Neural progenitor cell (in vitro differentiated cells): Measurements from ENCODE around the gene JMJD4. TPM values are rescaled to one million over a fixed set of nuclear protein-coding genes. Genes with fewer than 3 reads are reported as not detected.

Experiments used
- DNase-seq: peaks from one replicate; pipeline ENCODE4 v3.0.0-alpha.2; 2016; ENCODE audit warnings: low spot score
- H2AFZ ChIP-seq: fragments of 200-600 bp; sonication (generic); replicated peaks from 2 replicates; pipeline ENCODE4 v1.6.1; 2016; ENCODE audit warnings: antibody characterized with exemption
- H3F3A ChIP-seq: fragments of 200-600 bp; sonication (generic); 2 replicates; pipeline ENCODE4 v1.6.1; 2016; ENCODE audit warnings: antibody characterized with exemption, low read depth
- H3K27ac ChIP-seq: fragments of 200-600 bp; sonication (generic); 2 replicates; pipeline ENCODE4 v1.5.1; 2016; ENCODE audit warnings: mild to moderate bottlenecking
- H3K27me3 ChIP-seq: fragments of 200-600 bp; sonication (generic); 2 replicates; pipeline ENCODE4 v1.6.1; 2016; ENCODE audit warnings: mild to moderate bottlenecking, moderate library complexity
- H3K36me3 ChIP-seq: fragments of 200-600 bp; sonication (generic); 2 replicates; pipeline ENCODE4 v1.5.1; 2016
- H3K4me1 ChIP-seq: fragments of 200-600 bp; sonication (generic); 2 replicates; pipeline ENCODE4 v1.6.1; 2016; ENCODE audit warnings: mixed run types
- H3K4me2 ChIP-seq: fragments of 200-600 bp; sonication (generic); 2 replicates; pipeline ENCODE4 v1.6.1; 2016
- H3K4me3 ChIP-seq: fragments of 200-600 bp; sonication (generic); 2 replicates; pipeline ENCODE4 v1.5.1; 2016
- H3K79me2 ChIP-seq: fragments of 200-600 bp; sonication (generic); 2 replicates; pipeline ENCODE4 v1.6.1; 2016; ENCODE audit warnings: low read depth
- H3K9ac ChIP-seq: fragments of 200-600 bp; sonication (generic); 2 replicates; pipeline ENCODE4 v1.6.1; 2016
- H3K9me3 ChIP-seq: fragments of 200-600 bp; sonication (generic); 2 replicates; pipeline ENCODE4 v1.5.1; 2016; ENCODE audit warnings: low read depth
- H4K20me1 ChIP-seq: fragments of 200-600 bp; sonication (generic); 2 replicates; pipeline ENCODE4 v1.6.1; 2016; ENCODE audit warnings: low read depth
- H3K27ac Mint-ChIP-seq: 3 replicates; pipeline ENCODE4 v1.8.0; 2021; ENCODE audit warnings: mixed read lengths
- H3K27me3 Mint-ChIP-seq: 2 replicates; pipeline ENCODE4 v1.8.0; 2022; ENCODE audit warnings: low read depth, mild to moderate bottlenecking, inconsistent platforms, moderate library complexity, mixed read lengths; ENCODE audit not compliant: insufficient read depth
- H3K36me3 Mint-ChIP-seq: 3 replicates; pipeline ENCODE4 v1.8.0; 2021; ENCODE audit warnings: mixed read lengths
- H3K4me1 Mint-ChIP-seq: 3 replicates; pipeline ENCODE4 v1.8.0; 2021; ENCODE audit warnings: mixed read lengths
- H3K4me3 Mint-ChIP-seq: 3 replicates; pipeline ENCODE4 v1.8.0; 2021; ENCODE audit warnings: mild to moderate bottlenecking, moderate library complexity, mixed read lengths
- H3K9me3 Mint-ChIP-seq: 3 replicates; pipeline ENCODE4 v1.8.0; 2020; ENCODE audit warnings: mixed read lengths
- EZH2 ChIP-seq: fragments of 200-600 bp; sonication (generic); IDR thresholded peaks from 2 replicates; pipeline ENCODE4 v1.6.1; 2017; ENCODE audit warnings: antibody characterized with exemption, mild to moderate bottlenecking, moderate library complexity
- EZH2phosphoT487 ChIP-seq: fragments of 200-600 bp; sonication (generic); IDR thresholded peaks from 2 replicates; pipeline ENCODE4 v1.6.1; 2017; ENCODE audit warnings: antibody characterized with exemption
- total RNA-seq: library from RNA; depleted of rRNA; stranded (reverse); fragments of >200 nt; gene quantifications from 2 replicates; pipeline ENCODE4 v1.2.3, GENCODE V29; 2015; ENCODE audit warnings: low replicate concordance
- TF ChIP-seq, protein P1 (sequence below): fragments of 200-600 bp; sonication (generic); IDR thresholded peaks from 2 replicates; pipeline ENCODE4 v1.5.1; 2017; ENCODE audit warnings: antibody characterized with exemption, mild to moderate bottlenecking

JMJD4 gene
- total RNA-seq, 1 donor from 2014 or later, result 7.5 TPM

GRCh38 chr1:227756172-227756959 lies 21.3 kb upstream of the JMJD4 start:
- peaks cover 34% of the 10 kb centered on the region for H3K79me2 ChIP-seq
- H3F3A ChIP-seq, result no peaks in the 10 kb centered on the region
- Mint-ChIP-seq H3K27me3 (no peaks in the 10 kb centered on the region), H3K4me3 (no peak overlapping the region), H3K27ac (no peak overlapping the region), H3K9me3 (no peaks in the 10 kb centered on the region), H3K36me3 (peaks cover 26% of the 10 kb centered on the region), H3K4me1 (peaks cover under 1% of the 10 kb centered on the region)
- H2AFZ ChIP-seq, result no peak overlapping the region
- peaks cover 27% of the 10 kb centered on the region for H4K20me1 ChIP-seq
- no peak overlapping the region for H3K4me3 ChIP-seq
- no peaks in the 10 kb centered on the region for H3K4me1 ChIP-seq
- no peaks in the 10 kb centered on the region for H3K27me3 ChIP-seq
- H3K4me2 ChIP-seq, result no peak overlapping the region
- H3K36me3 ChIP-seq, result no peaks in the 10 kb centered on the region
- TF ChIP-seq EZH2phosphoT487 (no peak), EZH2 (no peak)
- DNase-seq, result no peak
- H3K9me3 ChIP-seq, result no peaks in the 10 kb centered on the region
- H3K27ac ChIP-seq, result no peak overlapping the region
- no peak overlapping the region for H3K9ac ChIP-seq

- Histone ChIP-seq H3K27me3 (no peaks in the 10 kb centered on the region), H3K4me1 (no peaks in the 10 kb centered on the region), H3K79me2 (peaks cover 37% of the 10 kb centered on the region), H3K9ac (no peak overlapping the region), H3K36me3 (no peaks in the 10 kb centered on the region), H3K27ac (no peak overlapping the region), H2AFZ (no peak overlapping the region), H4K20me1 (peaks cover 31% of the 10 kb centered on the region), H3K4me3 (no peak overlapping the region), H3F3A (no peaks in the 10 kb centered on the region), H3K9me3 (no peaks in the 10 kb centered on the region), H3K4me2 (no peak overlapping the region)
- TF ChIP-seq EZH2phosphoT487, result no peak
- no peak for TF ChIP-seq EZH2
- TF ChIP-seq, protein P1, sequence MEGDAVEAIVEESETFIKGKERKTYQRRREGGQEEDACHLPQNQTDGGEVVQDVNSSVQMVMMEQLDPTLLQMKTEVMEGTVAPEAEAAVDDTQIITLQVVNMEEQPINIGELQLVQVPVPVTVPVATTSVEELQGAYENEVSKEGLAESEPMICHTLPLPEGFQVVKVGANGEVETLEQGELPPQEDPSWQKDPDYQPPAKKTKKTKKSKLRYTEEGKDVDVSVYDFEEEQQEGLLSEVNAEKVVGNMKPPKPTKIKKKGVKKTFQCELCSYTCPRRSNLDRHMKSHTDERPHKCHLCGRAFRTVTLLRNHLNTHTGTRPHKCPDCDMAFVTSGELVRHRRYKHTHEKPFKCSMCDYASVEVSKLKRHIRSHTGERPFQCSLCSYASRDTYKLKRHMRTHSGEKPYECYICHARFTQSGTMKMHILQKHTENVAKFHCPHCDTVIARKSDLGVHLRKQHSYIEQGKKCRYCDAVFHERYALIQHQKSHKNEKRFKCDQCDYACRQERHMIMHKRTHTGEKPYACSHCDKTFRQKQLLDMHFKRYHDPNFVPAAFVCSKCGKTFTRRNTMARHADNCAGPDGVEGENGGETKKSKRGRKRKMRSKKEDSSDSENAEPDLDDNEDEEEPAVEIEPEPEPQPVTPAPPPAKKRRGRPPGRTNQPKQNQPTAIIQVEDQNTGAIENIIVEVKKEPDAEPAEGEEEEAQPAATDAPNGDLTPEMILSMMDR, result no peak
- Mint-ChIP-seq H3K36me3 (peaks cover 23% of the 10 kb centered on the region), H3K27ac (no peak overlapping the region), H3K4me1 (no peaks in the 10 kb centered on the region), H3K4me3 (no peak overlapping the region), H3K9me3 (no peaks in the 10 kb centered on the region), H3K27me3 (no peaks in the 10 kb centered on the region)
- no peak for DNase-seq
Observed at GRCh38 chr1:227754958-227755357, 19.9 kb upstream of the JMJD4 start.

DNA sequence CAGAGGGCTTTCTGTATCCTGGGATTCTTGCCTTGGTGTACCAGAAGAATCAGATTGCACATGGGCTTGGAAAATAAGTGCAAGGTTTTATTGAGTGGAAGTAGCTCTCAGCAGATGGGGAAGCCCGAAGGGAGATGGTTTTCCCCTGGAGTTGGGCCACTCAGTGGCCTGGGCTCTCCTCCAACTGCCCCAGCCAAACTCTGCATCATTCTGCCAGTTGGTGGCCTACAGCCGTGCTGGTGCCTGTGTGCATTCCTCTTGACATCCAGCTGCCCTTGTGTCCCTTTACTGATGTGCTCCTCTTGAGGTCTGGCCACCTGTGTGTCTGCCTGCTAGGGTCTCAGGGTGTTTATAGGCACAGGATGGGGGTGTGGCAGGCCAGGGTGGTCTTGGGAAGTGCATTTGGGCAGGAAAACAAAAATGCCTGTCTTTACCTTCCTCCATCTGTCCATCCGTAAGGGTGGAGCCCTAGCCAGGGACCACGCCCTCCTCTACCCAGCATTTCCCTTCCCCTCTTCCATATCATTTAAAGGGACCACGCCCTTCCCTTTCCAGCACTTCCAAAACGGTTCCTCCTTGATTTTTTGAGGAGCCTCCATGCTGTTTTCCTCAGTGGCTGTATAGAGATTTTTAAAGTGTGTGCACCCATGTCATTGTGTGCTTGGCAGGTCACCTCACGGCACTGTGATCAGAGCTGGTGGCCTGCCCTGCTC lies 19.1 kb upstream of the JMJD4 start:
- no peaks in the 10 kb centered on the region for H3K4me1 Mint-ChIP-seq
- Histone ChIP-seq H3F3A (no peaks in the 10 kb centered on the region), H3K4me2 (no peak overlapping the region), H3K36me3 (no peaks in the 10 kb centered on the region), H3K27ac (no peak overlapping the region), H3K27me3 (no peaks in the 10 kb centered on the region), H3K9ac (no peak overlapping the region), H4K20me1 (peaks cover 31% of the 10 kb centered on the region), H2AFZ (no peak overlapping the region), H3K4me1 (no peaks in the 10 kb centered on the region), H3K4me3 (no peak overlapping the region), H3K79me2 (peaks cover 45% of the 10 kb centered on the region), H3K9me3 (no peaks in the 10 kb centered on the region)
- DNase-seq, result no peak
- H3K27me3 Mint-ChIP-seq, result no peaks in the 10 kb centered on the region
- H3K36me3 Mint-ChIP-seq, result peaks cover 21% of the 10 kb centered on the region
- no peaks in the 10 kb centered on the region for H3K9me3 Mint-ChIP-seq
- TF ChIP-seq EZH2phosphoT487 (no peak), EZH2 (no peak)
- TF ChIP-seq, protein P1, result no peak
- H3K4me3 Mint-ChIP-seq, result no peak overlapping the region
- H3K27ac Mint-ChIP-seq, result no peak overlapping the region
